Esophagus muscularis mucosa (tissue), 4 donors: ENCODE data around the gene SEPSECS.

ENCODE experiments used
- CTCF ChIP-seq, 3 experiments: fragments of 200-600 bp in 2 of 3; fragments of 450-650 bp in 1 of 3; sonication (generic) in 2 of 3; IDR thresholded peaks; one replicate each; pipeline ENCODE4 v1.5.1; 2017 to 2019; ENCODE audit warnings: antibody characterized with exemption in 3 of 3, mild to moderate bottlenecking in 2 of 3, moderate library complexity in 1 of 3
- EP300 ChIP-seq: sonication (generic); formaldehyde crosslinking; IDR thresholded peaks from one replicate; pipeline ENCODE4 v1.6.1; 2017; ENCODE audit warnings: antibody characterized with exemption
- POLR2A ChIP-seq: fragments of 450-650 bp; IDR thresholded peaks from one replicate; pipeline ENCODE4 v1.6.1; 2017; ENCODE audit warnings: antibody characterized with exemption, moderate library complexity, mild to moderate bottlenecking, low read depth
- POLR2AphosphoS5 ChIP-seq, 2 donors: sonication (generic); formaldehyde crosslinking; IDR thresholded peaks; one replicate each; pipeline ENCODE4 v1.6.1; 2017; ENCODE audit warnings: antibody characterized with exemption in 2 of 2

- TF ChIP-seq CTCF (IDR thresholded peaks at IDR 0.05), result no peak
- TF ChIP-seq EP300, result no peak
- TF ChIP-seq POLR2A, result no peak
- TF ChIP-seq POLR2AphosphoS5 (IDR thresholded peaks at IDR 0.05), result no peak
Measured at GRCh38 chr4:25142468-25142867, 17.8 kb downstream of the SEPSECS start.
